ENCODE data around the gene IL22. TPM values are rescaled to one million over a fixed set of nuclear protein-coding genes. Genes with fewer than 3 reads are reported as not detected.

Gene IL22
- total RNA-seq, 1 experiment from 2014 or later = not detected

DNA sequence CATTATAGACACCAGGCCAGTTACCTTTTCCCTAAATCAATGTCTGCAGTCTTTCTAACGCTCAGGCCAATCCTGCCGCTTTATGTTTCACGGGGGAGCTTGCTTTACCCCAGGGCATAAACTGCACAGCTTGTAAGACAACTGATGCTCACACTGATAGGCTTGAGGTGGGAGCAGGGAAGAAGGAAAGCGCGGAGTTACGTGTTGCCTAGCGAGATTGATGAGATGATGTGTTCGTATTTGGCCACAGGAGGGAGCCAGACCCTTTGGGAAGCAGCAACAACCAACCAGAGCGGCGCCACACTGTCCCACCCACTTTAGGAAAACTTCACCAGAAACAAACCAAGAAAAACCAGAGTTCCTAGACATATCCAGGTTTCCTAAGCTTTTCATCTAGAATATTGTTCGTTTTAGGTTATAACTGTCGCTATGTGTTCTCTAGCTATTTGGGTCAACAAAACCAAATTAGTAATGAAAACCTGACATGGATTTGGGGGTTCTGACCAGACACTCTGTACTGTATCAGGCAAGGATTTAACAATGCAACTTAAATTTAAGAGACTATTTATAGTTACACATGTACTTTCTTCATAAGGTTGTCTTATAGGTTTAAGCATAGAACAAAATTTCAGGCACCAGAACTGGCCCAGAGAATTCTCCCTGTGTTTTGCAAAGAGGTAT, 30.2 kb downstream of the IL22 start:
- Mint-ChIP-seq H3K9me3 (no peaks in the 10 kb centered on the region), H3K36me3 (no peaks in the 10 kb centered on the region), H3K27me3 (ENCODE audit: low read depth) (no peaks in the 10 kb centered on the region), H3K4me1 (peaks cover 11% of the 10 kb centered on the region), H3K4me3 (peak overlapping the region; percentile 14; the same call in 1 of the 2 replicates), H3K27ac (0 out of 2 replicates have a peak overlapping the region, but pooled peaks have one; percentile 60)
- CTCF ChIA-PET = interaction anchor here (0.6 to 4.2 kb wide), 19 partner anchors 8 to 507 kb away, joined by 3 to 26 read pairs (median 3); no protein-coding TSS in a partner anchor
- POLR2A ChIA-PET = no interaction called here
- peak; percentile 99 for ATAC-seq
- DNase-seq (ENCODE audit: low spot score) = peak; percentile 83
- TF ChIP-seq, protein P1, sequence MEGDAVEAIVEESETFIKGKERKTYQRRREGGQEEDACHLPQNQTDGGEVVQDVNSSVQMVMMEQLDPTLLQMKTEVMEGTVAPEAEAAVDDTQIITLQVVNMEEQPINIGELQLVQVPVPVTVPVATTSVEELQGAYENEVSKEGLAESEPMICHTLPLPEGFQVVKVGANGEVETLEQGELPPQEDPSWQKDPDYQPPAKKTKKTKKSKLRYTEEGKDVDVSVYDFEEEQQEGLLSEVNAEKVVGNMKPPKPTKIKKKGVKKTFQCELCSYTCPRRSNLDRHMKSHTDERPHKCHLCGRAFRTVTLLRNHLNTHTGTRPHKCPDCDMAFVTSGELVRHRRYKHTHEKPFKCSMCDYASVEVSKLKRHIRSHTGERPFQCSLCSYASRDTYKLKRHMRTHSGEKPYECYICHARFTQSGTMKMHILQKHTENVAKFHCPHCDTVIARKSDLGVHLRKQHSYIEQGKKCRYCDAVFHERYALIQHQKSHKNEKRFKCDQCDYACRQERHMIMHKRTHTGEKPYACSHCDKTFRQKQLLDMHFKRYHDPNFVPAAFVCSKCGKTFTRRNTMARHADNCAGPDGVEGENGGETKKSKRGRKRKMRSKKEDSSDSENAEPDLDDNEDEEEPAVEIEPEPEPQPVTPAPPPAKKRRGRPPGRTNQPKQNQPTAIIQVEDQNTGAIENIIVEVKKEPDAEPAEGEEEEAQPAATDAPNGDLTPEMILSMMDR (IDR thresholded peaks at IDR 0.05) = peak; percentile 76
- TF ChIP-seq, protein P2, sequence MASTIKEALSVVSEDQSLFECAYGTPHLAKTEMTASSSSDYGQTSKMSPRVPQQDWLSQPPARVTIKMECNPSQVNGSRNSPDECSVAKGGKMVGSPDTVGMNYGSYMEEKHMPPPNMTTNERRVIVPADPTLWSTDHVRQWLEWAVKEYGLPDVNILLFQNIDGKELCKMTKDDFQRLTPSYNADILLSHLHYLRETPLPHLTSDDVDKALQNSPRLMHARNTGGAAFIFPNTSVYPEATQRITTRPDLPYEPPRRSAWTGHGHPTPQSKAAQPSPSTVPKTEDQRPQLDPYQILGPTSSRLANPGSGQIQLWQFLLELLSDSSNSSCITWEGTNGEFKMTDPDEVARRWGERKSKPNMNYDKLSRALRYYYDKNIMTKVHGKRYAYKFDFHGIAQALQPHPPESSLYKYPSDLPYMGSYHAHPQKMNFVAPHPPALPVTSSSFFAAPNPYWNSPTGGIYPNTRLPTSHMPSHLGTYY (CRISPR knock-in tag; IDR thresholded peaks at IDR 0.05) = no peak

DNA sequence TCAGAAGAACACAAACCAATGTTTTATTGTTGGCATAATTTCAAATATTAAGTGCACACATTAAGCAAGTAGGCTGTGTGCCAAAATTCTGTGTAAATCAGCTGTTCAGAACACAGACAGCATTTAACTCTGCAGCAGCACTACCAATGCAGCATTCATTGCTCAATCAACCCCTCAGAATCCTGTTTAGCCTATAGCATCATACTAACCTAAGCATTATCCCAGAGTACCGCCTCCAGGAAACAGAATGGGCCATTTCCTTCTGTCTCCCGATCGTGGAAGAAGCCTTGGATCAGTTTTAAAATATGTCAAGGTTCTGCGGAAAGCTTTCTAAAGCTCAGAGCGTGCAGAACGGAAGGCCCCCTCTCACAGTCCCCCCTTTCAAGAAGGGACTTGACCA, 31.1 kb downstream of the IL22 start:
- no peak for TF ChIP-seq GRHL2 (CRISPR knock-in tag; IDR thresholded peaks at IDR 0.05; ENCODE audit: insufficient replicate concordance, severe bottlenecking)
- no peak for TF ChIP-seq FOXP1 (CRISPR knock-in tag; IDR thresholded peaks at IDR 0.05; ENCODE audit: borderline replicate concordance)
- no peak for TF ChIP-seq CBFB (CRISPR knock-in tag; IDR thresholded peaks at IDR 0.05; ENCODE audit: low read depth)
- no peak for TF ChIP-seq ZNF138 (CRISPR knock-in tag; conservative IDR thresholded peaks at IDR 0.05)
- TF ChIP-seq, protein P3, sequence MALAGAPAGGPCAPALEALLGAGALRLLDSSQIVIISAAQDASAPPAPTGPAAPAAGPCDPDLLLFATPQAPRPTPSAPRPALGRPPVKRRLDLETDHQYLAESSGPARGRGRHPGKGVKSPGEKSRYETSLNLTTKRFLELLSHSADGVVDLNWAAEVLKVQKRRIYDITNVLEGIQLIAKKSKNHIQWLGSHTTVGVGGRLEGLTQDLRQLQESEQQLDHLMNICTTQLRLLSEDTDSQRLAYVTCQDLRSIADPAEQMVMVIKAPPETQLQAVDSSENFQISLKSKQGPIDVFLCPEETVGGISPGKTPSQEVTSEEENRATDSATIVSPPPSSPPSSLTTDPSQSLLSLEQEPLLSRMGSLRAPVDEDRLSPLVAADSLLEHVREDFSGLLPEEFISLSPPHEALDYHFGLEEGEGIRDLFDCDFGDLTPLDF (CRISPR knock-in tag; IDR thresholded peaks at IDR 0.05) = no peak
- H3K27ac Mint-ChIP-seq = no peak overlapping the region
- no peaks in the 10 kb centered on the region for H3K27me3 Mint-ChIP-seq (ENCODE audit: low read depth)
- DNase-seq (ENCODE audit: low spot score) (no peak), ATAC-seq (peak; percentile 35)
- peaks cover 11% of the 10 kb centered on the region for H3K4me1 Mint-ChIP-seq
- no peaks in the 10 kb centered on the region for H3K36me3 Mint-ChIP-seq
- POLR2A ChIA-PET = no interaction called here
- H3K4me3 Mint-ChIP-seq = no peak overlapping the region
- CTCF ChIA-PET = interaction anchor here (0.6 to 4.2 kb wide), 19 partner anchors 8 to 508 kb away, joined by 3 to 26 read pairs (median 3); no protein-coding TSS in a partner anchor
- H3K9me3 Mint-ChIP-seq = no peaks in the 10 kb centered on the region

DNA sequence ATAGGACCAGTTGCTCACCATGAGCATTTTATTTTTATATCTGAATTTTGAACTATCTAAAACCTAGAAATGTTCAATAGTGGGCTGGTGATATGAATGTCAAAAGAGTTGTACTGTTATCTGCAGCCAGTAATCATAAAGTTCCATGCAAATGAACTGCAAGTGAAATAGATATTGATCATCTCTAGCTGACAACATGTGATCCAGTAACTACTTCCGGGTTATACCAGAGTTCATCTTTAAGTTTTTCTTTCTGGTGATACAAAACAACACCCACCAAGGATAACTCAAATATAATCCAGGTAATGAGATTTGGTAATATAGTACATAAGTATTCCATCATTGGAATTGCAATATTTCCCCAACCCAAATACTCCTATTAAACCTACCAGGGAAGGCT, 31.9 kb downstream of the IL22 start:
- H3K36me3 Mint-ChIP-seq = no peaks in the 10 kb centered on the region
- H3K27me3 Mint-ChIP-seq (ENCODE audit: low read depth) = no peaks in the 10 kb centered on the region
- POLR2A ChIA-PET = no interaction called here
- TF ChIP-seq, protein P3 (CRISPR knock-in tag; IDR thresholded peaks at IDR 0.05) = no peak
- TF ChIP-seq, protein P4, sequence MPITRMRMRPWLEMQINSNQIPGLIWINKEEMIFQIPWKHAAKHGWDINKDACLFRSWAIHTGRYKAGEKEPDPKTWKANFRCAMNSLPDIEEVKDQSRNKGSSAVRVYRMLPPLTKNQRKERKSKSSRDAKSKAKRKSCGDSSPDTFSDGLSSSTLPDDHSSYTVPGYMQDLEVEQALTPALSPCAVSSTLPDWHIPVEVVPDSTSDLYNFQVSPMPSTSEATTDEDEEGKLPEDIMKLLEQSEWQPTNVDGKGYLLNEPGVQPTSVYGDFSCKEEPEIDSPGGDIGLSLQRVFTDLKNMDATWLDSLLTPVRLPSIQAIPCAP (CRISPR knock-in tag; IDR thresholded peaks at IDR 0.05) = no peak
- TF ChIP-seq, protein P5, sequence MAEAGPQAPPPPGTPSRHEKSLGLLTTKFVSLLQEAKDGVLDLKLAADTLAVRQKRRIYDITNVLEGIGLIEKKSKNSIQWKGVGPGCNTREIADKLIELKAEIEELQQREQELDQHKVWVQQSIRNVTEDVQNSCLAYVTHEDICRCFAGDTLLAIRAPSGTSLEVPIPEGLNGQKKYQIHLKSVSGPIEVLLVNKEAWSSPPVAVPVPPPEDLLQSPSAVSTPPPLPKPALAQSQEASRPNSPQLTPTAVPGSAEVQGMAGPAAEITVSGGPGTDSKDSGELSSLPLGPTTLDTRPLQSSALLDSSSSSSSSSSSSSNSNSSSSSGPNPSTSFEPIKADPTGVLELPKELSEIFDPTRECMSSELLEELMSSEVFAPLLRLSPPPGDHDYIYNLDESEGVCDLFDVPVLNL (CRISPR knock-in tag; IDR thresholded peaks at IDR 0.05; ENCODE audit: borderline replicate concordance, low read depth) = no peak
- no peak for TF ChIP-seq NR2C2 (CRISPR knock-in tag; IDR thresholded peaks at IDR 0.05)
- no peak for TF ChIP-seq JUN (CRISPR knock-in tag; IDR thresholded peaks at IDR 0.05)
- TF ChIP-seq PRRX2 (CRISPR knock-in tag; IDR thresholded peaks at IDR 0.05) = no peak
- no peak for TF ChIP-seq CREM (CRISPR knock-in tag; IDR thresholded peaks at IDR 0.05)
- TF ChIP-seq TCF7 (CRISPR knock-in tag; IDR thresholded peaks at IDR 0.05; ENCODE audit: low read depth) = no peak
- ATAC-seq (no peak), DNase-seq (ENCODE audit: low spot score) (no peak)
- peaks cover 11% of the 10 kb centered on the region for H3K4me1 Mint-ChIP-seq
- H3K9me3 Mint-ChIP-seq = no peaks in the 10 kb centered on the region
- H3K27ac Mint-ChIP-seq = no peak overlapping the region
- no peak overlapping the region for H3K4me3 Mint-ChIP-seq
- CTCF ChIA-PET = interaction anchor here (1.7 kb wide), 1 partner anchor 10 kb away, joined by 5 read pairs; no protein-coding TSS in a partner anchor
